B cell (primary cell): ENCODE measurements around the gene TGFA. TPM values are rescaled to one million over a fixed set of nuclear protein-coding genes. Genes with fewer than 3 reads are reported as not detected.

Source experiments
- ATAC-seq: fragments of 200-7000 bp; cut with Tn5 transposase; one replicate; pipeline ENCODE4 v1.10.0; 2021; ENCODE audit warnings: low read depth, mild to moderate bottlenecking, moderate number of reproducible peaks, moderate library complexity
- CTCF ChIA-PET: fragments of 350-600 bp; sonication (Branson Sonifier 250); formaldehyde crosslinking; loops from one replicate; lab custom pipeline; 2021; ENCODE audit warnings: antibody characterized with exemption, inconsistent platforms; lab: Charles Lee
- POLR2A ChIA-PET: fragments of 350-600 bp; sonication (Branson Sonifier 250); formaldehyde crosslinking; loops from one replicate; lab custom pipeline; 2021; ENCODE audit warnings: antibody characterized with exemption; lab: Charles Lee
- DNase-seq: peaks from one replicate; pipeline ENCODE4 v3.0.0; 2013
- H2AFZ ChIP-seq: 2 replicates; pipeline ENCODE4 v1.6.1; 2012; ENCODE audit warnings: mild to moderate bottlenecking, low read depth, low read length; ENCODE audit not compliant: insufficient read depth, poor library complexity, severe bottlenecking
- H3K27ac ChIP-seq, 2 donors: 1 replicate in 1 of 2; 2 replicates in 1 of 2; pipeline ENCODE4 v1.5.1; 2012 to 2013; ENCODE audit warnings: low read length in 2 of 2, mild to moderate bottlenecking in 2 of 2, moderate library complexity in 1 of 2
- H3K27me3 ChIP-seq, 4 experiments: fragments of 200-600 bp in 1 of 4; sonication (generic) in 1 of 4; replicated peaks in 1 of 4; 1 replicate in 2 of 4; 2 replicates in 2 of 4; pipeline versions ENCODE4 v1.6.1 to v1.7.0; 2013 to 2016; ENCODE audit warnings: low read length in 3 of 4, mild to moderate bottlenecking in 2 of 4, mixed read lengths in 1 of 4, moderate library complexity in 1 of 4; ENCODE audit not compliant: insufficient read depth in 4 of 4, control insufficient read depth in 3 of 4; ENCODE audit errors: control extremely low read depth in 1 of 4
- H3K36me3 ChIP-seq, 2 experiments: replicated peaks in 1 of 2; 1 replicate in 1 of 2; 2 replicates in 1 of 2; pipeline versions ENCODE4 v1.6.1 to v1.7.1; 2013; ENCODE audit warnings: low read length in 1 of 2; ENCODE audit not compliant: insufficient read depth in 2 of 2, control insufficient read depth in 1 of 2; ENCODE audit errors: control extremely low read depth in 1 of 2, extremely low read depth in 1 of 2
- H3K4me1 ChIP-seq, 2 donors: fragments of 200-600 bp in 1 of 2; sonication (generic) in 1 of 2; 1 replicate in 1 of 2; 2 replicates in 1 of 2; pipeline versions ENCODE4 v1.5.1 to v1.6.1; 2013 to 2017; ENCODE audit warnings: low read length in 2 of 2; ENCODE audit not compliant: control insufficient read depth in 2 of 2, insufficient read depth in 2 of 2
- H3K4me2 ChIP-seq: replicated peaks from 2 replicates; pipeline ENCODE3; 2012; ENCODE audit warnings: mild to moderate bottlenecking, low read depth, low read length; ENCODE audit not compliant: poor library complexity, severe bottlenecking
- H3K4me3 ChIP-seq, 5 experiments: fragments of 200-600 bp in 1 of 5; sonication (generic) in 1 of 5; 1 replicate in 3 of 5; 2 replicates in 2 of 5; pipeline versions ENCODE4 v1.5.1 to v1.7.0; 2011 to 2016; ENCODE audit warnings: low read length in 4 of 5, mild to moderate bottlenecking in 4 of 5, low read depth in 2 of 5, control low read depth in 1 of 5, moderate library complexity in 1 of 5; ENCODE audit not compliant: insufficient read depth in 1 of 5; ENCODE audit errors: control extremely low read depth in 1 of 5, extremely low read depth in 1 of 5
- H3K79me2 ChIP-seq: fragments of 200-600 bp; sonication (generic); one replicate; pipeline ENCODE4 v1.6.0; 2016; ENCODE audit warnings: low read length; ENCODE audit not compliant: control insufficient read depth, insufficient read depth
- H3K9ac ChIP-seq: fragments of 200-600 bp; sonication (generic); 2 replicates; pipeline ENCODE4 v1.6.1; 2017; ENCODE audit warnings: mild to moderate bottlenecking, low read length, moderate library complexity
- H3K9me3 ChIP-seq, 3 donors: one replicate each; pipeline versions ENCODE4 v1.6.1 to v1.7.1; 2013; ENCODE audit warnings: low read length in 2 of 3; ENCODE audit not compliant: control insufficient read depth in 2 of 3, insufficient read depth in 1 of 3; ENCODE audit errors: control extremely low read depth in 1 of 3
- H4K20me1 ChIP-seq: 2 replicates; pipeline ENCODE4 v1.6.0; 2012; ENCODE audit warnings: mild to moderate bottlenecking, low read length; ENCODE audit not compliant: insufficient read depth, control insufficient read depth, poor library complexity, severe bottlenecking
- H3K27ac Mint-ChIP-seq: one replicate; pipeline ENCODE4 v1.8.0; 2021; ENCODE audit warnings: mixed read lengths
- H3K27me3 Mint-ChIP-seq: one replicate; pipeline ENCODE4 v1.8.0; 2021; ENCODE audit warnings: mixed read lengths
- H3K4me1 Mint-ChIP-seq: one replicate; pipeline ENCODE4 v1.8.0; 2021; ENCODE audit warnings: mixed read lengths
- H3K4me3 Mint-ChIP-seq: one replicate; pipeline ENCODE4 v1.8.0; 2021; ENCODE audit warnings: mixed read lengths
- H3K9me3 Mint-ChIP-seq: one replicate; pipeline ENCODE4 v1.8.0; 2022; ENCODE audit warnings: mixed read lengths; ENCODE audit not compliant: insufficient read depth
- EZH2 ChIP-seq: IDR thresholded peaks from 2 replicates; pipeline ENCODE4 v1.6.1; 2012; ENCODE audit warnings: borderline replicate concordance, low read depth, mild to moderate bottlenecking, moderate library complexity, low read length; ENCODE audit not compliant: insufficient read depth, poor library complexity, severe bottlenecking
- WGBS: methylation state at CpG from one replicate; pipeline ENCODE4 v1.1.5; 2013; ENCODE audit warnings: missing lambda C conversion rate; ENCODE audit not compliant: insufficient coverage; 5-methylcytosine and 5-hydroxymethylcytosine counted together
- intact Hi-C: fragments of 100-400 bp; cut with micrococcal nuclease; formaldehyde crosslinking; loops from one replicate; pipeline ENCODE4 v1.10.0; 2022
- polyA plus RNA-seq: library from polyadenylated mRNA; depleted of rRNA; stranded (reverse); fragments of >200 nt; gene quantifications from 2 replicates; pipeline ENCODE4 v1.2.3, GENCODE V29; 2012
- total RNA-seq, 2 donors: library from RNA; stranded (reverse); fragments of 120-200 nt in 1 of 2; gene quantifications; 1 replicate in 1 of 2; 2 replicates in 1 of 2; pipeline versions ENCODE4 v1.2.3 to v1.2.4, GENCODE V29; 2013 to 2022
- TF ChIP-seq, protein P1 (sequence below): fragments of 200-600 bp; IDR thresholded peaks from one replicate; pipeline ENCODE4 v1.8.0; 2022; ENCODE audit warnings: antibody characterized with exemption, mild to moderate bottlenecking

The TGFA gene
- total and polyA plus RNA-seq, 2 donors (not counting 1 experiment from before 2014, with no cell fraction given), result 0.04 TPM; not detected in 1

- TF ChIP-seq, protein P1, sequence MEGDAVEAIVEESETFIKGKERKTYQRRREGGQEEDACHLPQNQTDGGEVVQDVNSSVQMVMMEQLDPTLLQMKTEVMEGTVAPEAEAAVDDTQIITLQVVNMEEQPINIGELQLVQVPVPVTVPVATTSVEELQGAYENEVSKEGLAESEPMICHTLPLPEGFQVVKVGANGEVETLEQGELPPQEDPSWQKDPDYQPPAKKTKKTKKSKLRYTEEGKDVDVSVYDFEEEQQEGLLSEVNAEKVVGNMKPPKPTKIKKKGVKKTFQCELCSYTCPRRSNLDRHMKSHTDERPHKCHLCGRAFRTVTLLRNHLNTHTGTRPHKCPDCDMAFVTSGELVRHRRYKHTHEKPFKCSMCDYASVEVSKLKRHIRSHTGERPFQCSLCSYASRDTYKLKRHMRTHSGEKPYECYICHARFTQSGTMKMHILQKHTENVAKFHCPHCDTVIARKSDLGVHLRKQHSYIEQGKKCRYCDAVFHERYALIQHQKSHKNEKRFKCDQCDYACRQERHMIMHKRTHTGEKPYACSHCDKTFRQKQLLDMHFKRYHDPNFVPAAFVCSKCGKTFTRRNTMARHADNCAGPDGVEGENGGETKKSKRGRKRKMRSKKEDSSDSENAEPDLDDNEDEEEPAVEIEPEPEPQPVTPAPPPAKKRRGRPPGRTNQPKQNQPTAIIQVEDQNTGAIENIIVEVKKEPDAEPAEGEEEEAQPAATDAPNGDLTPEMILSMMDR, result no peak
- POLR2A ChIA-PET, result no interaction called here
- no peak for ATAC-seq
- H3K4me1 Mint-ChIP-seq, result no peaks in the 10 kb centered on the region
- Histone ChIP-seq H3K4me2 (no peak overlapping the region), H3K4me1 (no peaks in the 10 kb centered on the region), H3K27ac (no peak overlapping the region), H3K79me2 (no peaks in the 10 kb centered on the region), H3K9ac (no peak overlapping the region), H4K20me1 (no peaks in the 10 kb centered on the region), H3K4me3 (no peak overlapping the region), H3K36me3 (no peaks in the 10 kb centered on the region), H3K9me3 (no peaks in the 10 kb centered on the region), H3K27me3 (peaks cover 0 to 10% (median 0%) of the 10 kb centered on the region in 4 experiments), H2AFZ (no peak overlapping the region)
- peaks cover 4% of the 10 kb centered on the region for H3K27me3 Mint-ChIP-seq
- H3K9me3 Mint-ChIP-seq, result no peaks in the 10 kb centered on the region
- no peak overlapping the region for H3K27ac Mint-ChIP-seq
- CTCF ChIA-PET, result no interaction called here
- no peak overlapping the region for H3K4me3 Mint-ChIP-seq
- intact Hi-C loops, result no loop called here
- no peak for DNase-seq
These were observed 48.9 kb downstream of the TGFA start for GRCh38 chr2:70504750-70505149.

DNA sequence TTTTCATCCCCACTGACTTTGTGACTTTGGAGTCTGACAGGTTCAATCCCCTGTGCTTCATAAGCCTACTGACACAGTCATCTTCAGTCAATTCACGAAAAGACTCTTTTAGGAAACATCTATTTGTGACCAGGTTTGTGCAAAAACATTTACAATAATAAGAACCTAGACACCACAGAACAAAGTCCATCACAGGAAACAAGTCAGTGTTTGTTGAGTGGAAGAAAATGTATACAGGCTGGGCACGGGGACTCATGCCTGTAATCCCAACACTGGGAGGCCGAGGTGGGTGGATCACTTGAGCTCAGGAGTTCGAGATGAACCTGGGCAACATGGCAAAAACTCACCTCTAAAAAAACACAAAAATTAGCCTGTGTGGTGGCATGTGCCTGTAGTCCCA lies 49.7 kb downstream of the TGFA start:
- no peaks in the 10 kb centered on the region for H3K36me3 ChIP-seq
- ChIA-PET POLR2A (no interaction called here), CTCF (interaction anchor here (0.8 kb wide), 1 partner anchor 779 kb away, joined by 3 read pairs; no protein-coding TSS in a partner anchor)
- no peaks in the 10 kb centered on the region for H3K4me1 Mint-ChIP-seq
- peaks cover 0 to 10% (median 1%) of the 10 kb centered on the region in 4 experiments for H3K27me3 ChIP-seq
- no peak overlapping the region for H3K9ac ChIP-seq
- intact Hi-C loops, result no loop called here
- H3K27ac Mint-ChIP-seq, result no peak overlapping the region
- H3K4me3 Mint-ChIP-seq, result no peak overlapping the region
- no peak overlapping the region for H3K27ac ChIP-seq
- peaks cover 4% of the 10 kb centered on the region for H3K27me3 Mint-ChIP-seq
- H3K4me2 ChIP-seq, result no peak overlapping the region
- TF ChIP-seq EZH2, result no peak
- TF ChIP-seq, protein P1, result no peak
- no peaks in the 10 kb centered on the region for H3K9me3 Mint-ChIP-seq
- no peak overlapping the region for H3K4me3 ChIP-seq
- no peak for DNase-seq
- no CpG with 5 or more reads among the region's 4 CpGs for WGBS
- no peaks in the 10 kb centered on the region for H3K79me2 ChIP-seq
- no peaks in the 10 kb centered on the region for H3K9me3 ChIP-seq
- no peaks in the 10 kb centered on the region for H4K20me1 ChIP-seq
- no peak overlapping the region for H2AFZ ChIP-seq
- H3K4me1 ChIP-seq, result no peaks in the 10 kb centered on the region
- ATAC-seq, result no peak
